ENCODE measurements around the gene TNFSF12. TPM values are rescaled to one million over a fixed set of nuclear protein-coding genes. Genes with fewer than 3 reads are reported as not detected.

The TNFSF12 gene
- total and polyA plus RNA-seq, 8 donors = 11.0 to 27.7 (median 14.1) TPM

GRCh38 chr17:7511108-7511507 is 37.8 kb upstream of the TNFSF12 start:
- TF ChIP-seq CTCF (IDR thresholded peaks at IDR 0.05) = no peak
- intact Hi-C loops (cut with DNase I) = loop anchor here in 2 of 3 donors (5.0 to 10.0 kb wide), 2 partner anchors 51 to 164 kb away; partner anchors contain the start of gene SENP3 (in 1 of the 2)
- H3K36me3 ChIP-seq = peaks cover 0 to 66% (median 44%) of the 10 kb centered on the region in 3 donors
- 79 to 86% methylated on average over 10 of the region's 10 CpGs for WGBS, 2 donors
- no peaks in the 10 kb centered on the region for H3K27me3 ChIP-seq
- H3K4me3 ChIP-seq = no peak overlapping the region
- H3K4me1 ChIP-seq = no peaks in the 10 kb centered on the region
- no peak overlapping the region for H3K27ac ChIP-seq
- H3K9me3 ChIP-seq = no peaks in the 10 kb centered on the region
- FAIRE-seq = no peak
- DNase-seq = no peak
- no peak for ATAC-seq

DNA sequence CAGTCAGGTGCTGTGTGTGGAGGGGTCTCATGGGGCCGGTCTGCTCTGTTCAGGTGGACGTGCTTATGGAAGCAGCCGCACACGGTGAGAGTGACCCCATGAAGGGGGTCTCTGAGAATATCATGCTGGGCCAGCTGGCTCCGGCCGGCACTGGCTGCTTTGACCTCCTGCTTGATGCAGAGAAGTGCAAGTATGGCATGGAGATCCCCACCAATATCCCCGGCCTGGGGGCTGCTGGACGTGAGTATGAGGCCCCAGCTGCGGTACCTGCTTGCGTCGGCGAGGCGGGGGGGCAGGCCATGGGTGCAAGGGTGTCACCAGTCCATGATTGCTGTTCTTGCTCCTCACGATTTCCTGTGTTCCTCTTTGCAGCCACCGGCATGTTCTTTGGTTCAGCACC is 36.8 kb upstream of the TNFSF12 start:
- no peaks in the 10 kb centered on the region for H3K27me3 ChIP-seq
- intact Hi-C loops (cut with DNase I) = loop anchor here in 2 of 3 donors (5.0 to 10.0 kb wide), 2 partner anchors 50 to 163 kb away; partner anchors contain the start of gene SENP3 (in 1 of the 2)
- no peaks in the 10 kb centered on the region for H3K4me1 ChIP-seq
- DNase-seq (peak in 1 of 6 donors; percentile 66), ATAC-seq (no peak), FAIRE-seq (no peak)
- WGBS, 2 donors = 90 to 92% methylated on average over 15 of the region's 15 CpGs
- TF ChIP-seq CTCF (IDR thresholded peaks at IDR 0.05) = no peak
- H3K27ac ChIP-seq = no peak overlapping the region
- no peaks in the 10 kb centered on the region for H3K9me3 ChIP-seq
- peaks cover 0 to 66% (median 39%) of the 10 kb centered on the region in 3 donors for H3K36me3 ChIP-seq
- no peak overlapping the region for H3K4me3 ChIP-seq

DNA sequence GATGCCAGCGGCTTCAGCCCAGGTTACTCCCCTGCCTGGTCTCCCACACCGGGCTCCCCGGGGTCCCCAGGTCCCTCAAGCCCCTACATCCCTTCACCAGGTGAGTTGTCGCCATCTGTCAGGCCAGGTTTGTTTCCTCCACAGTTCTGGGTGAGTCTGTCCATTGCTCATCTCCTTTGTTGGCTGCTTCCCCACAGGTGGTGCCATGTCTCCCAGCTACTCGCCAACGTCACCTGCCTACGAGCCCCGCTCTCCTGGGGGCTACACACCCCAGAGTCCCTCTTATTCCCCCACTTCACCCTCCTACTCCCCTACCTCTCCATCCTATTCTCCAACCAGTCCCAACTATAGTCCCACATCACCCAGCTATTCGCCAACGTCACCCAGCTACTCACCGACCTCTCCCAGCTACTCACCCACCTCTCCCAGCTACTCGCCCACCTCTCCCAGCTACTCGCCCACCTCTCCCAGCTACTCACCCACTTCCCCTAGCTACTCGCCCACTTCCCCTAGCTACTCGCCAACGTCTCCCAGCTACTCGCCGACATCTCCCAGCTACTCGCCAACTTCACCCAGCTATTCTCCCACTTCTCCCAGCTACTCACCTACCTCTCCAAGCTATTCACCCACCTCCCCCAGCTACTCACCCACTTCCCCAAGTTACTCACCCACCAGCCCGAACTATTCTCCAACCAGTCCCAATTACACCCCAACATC is 35.9 kb upstream of the TNFSF12 start:
- intact Hi-C loops (cut with DNase I) = loop anchor here in 2 of 3 donors (5.0 to 10.0 kb wide), 2 partner anchors 49 to 162 kb away; partner anchors contain the start of gene SENP3 (in 1 of the 2)

DNA sequence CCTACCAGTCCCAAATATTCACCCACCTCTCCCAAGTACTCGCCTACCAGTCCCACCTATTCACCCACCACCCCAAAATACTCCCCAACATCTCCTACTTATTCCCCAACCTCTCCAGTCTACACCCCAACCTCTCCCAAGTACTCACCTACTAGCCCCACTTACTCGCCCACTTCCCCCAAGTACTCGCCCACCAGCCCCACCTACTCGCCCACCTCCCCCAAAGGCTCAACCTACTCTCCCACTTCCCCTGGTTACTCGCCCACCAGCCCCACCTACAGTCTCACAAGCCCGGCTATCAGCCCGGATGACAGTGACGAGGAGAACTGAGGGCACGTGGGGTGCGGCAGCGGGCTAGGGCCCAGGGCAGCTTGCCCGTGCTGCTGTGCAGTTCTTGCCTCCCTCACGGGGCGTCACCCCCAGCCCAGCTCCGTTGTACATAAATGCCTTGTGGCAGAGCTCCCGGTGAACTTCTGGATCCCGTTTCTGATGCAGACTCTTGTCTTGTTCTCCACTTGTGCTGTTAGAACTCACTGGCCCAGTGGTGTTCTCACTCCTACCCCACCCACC is 34.9 kb upstream of the TNFSF12 start:
- Histone ChIP-seq H3K4me3 (no peak overlapping the region), H3K36me3 (peaks cover 0 to 48% (median 36%) of the 10 kb centered on the region in 3 donors), H3K4me1 (no peaks in the 10 kb centered on the region), H3K27me3 (no peaks in the 10 kb centered on the region), H3K27ac (no peak overlapping the region), H3K9me3 (no peaks in the 10 kb centered on the region)
- FAIRE-seq (no peak), ATAC-seq (no peak), DNase-seq (peak in 1 of 6 donors; percentile 48)
- intact Hi-C loops (cut with DNase I) = loop anchor here in 2 of 3 donors (5.0 to 10.0 kb wide), 2 partner anchors 48 to 161 kb away; partner anchors contain the start of gene SENP3 (in 1 of the 2)
- WGBS, 2 donors = 71 to 76% methylated on average over 17 of the region's 17 CpGs
- no peak for TF ChIP-seq CTCF (IDR thresholded peaks at IDR 0.05)

More for the DNA sequence above, 35.9 kb upstream of the TNFSF12 start:
- no peaks in the 10 kb centered on the region for H3K27me3 ChIP-seq
- 92 to 93% methylated on average over 20 of the region's 20 CpGs for WGBS, 2 donors
- no peaks in the 10 kb centered on the region for H3K4me1 ChIP-seq
- no peak for FAIRE-seq
- TF ChIP-seq CTCF (IDR thresholded peaks at IDR 0.05) = no peak
- peak in 1 of 6 donors; percentile 50 for DNase-seq
- no peaks in the 10 kb centered on the region for H3K9me3 ChIP-seq
- H3K27ac ChIP-seq = no peak overlapping the region
- no peak for ATAC-seq
- H3K4me3 ChIP-seq = no peak overlapping the region
- H3K36me3 ChIP-seq = peaks cover 0 to 58% (median 39%) of the 10 kb centered on the region in 3 donors

Data from pancreas (tissue), 10 donors.